Stimulated activated CD8-positive, alpha-beta memory T cell treated with anti-CD3 and anti-CD28 coated beads, Interleukin-12 subunit alpha, Interleukin-12 subunit beta, amount 100 ng/mL, for 1 hour (primary cell): Measurements from ENCODE around the gene PDXK.
A peak's percentile ranks its signal among the peaks of the same experiment; 100 is the strongest.

Experiments used
- DNase-seq: peaks from one replicate; pipeline ENCODE4 v3.0.0-alpha.2; 2020; ENCODE audit warnings: low read depth

Gene PDXK

DNA sequence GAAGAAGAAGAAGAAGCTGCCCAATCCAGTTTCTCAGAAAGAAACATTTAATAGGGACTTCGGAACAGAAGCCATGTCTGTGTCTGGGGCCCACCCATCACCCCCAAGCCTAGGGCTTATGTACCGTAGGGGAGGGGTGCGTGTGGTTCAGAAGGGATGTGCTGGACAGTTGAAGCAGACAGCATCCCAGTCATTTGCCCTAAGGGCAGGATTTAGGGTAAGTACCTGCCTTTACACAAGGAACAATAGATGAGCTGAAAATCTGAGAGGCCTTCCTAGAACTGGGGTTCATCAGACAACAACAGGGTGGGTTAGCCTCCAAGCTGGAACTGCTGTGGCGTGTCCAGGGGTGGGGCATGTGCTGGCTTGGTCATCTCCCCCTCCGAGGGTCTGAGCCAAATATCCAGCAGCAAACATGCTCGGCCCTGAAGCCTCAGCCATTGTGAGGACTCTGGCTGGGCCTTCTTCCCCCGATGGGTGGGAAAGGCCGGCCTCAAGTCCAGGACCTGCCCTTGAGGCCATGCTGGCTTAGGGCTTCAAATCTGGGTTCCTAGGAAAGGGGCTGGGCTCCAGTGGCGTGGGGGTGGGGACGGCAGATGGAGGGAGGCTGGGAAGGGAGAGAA lies 45.1 kb downstream of the PDXK start:
- DNase-seq, result no peak

DNA sequence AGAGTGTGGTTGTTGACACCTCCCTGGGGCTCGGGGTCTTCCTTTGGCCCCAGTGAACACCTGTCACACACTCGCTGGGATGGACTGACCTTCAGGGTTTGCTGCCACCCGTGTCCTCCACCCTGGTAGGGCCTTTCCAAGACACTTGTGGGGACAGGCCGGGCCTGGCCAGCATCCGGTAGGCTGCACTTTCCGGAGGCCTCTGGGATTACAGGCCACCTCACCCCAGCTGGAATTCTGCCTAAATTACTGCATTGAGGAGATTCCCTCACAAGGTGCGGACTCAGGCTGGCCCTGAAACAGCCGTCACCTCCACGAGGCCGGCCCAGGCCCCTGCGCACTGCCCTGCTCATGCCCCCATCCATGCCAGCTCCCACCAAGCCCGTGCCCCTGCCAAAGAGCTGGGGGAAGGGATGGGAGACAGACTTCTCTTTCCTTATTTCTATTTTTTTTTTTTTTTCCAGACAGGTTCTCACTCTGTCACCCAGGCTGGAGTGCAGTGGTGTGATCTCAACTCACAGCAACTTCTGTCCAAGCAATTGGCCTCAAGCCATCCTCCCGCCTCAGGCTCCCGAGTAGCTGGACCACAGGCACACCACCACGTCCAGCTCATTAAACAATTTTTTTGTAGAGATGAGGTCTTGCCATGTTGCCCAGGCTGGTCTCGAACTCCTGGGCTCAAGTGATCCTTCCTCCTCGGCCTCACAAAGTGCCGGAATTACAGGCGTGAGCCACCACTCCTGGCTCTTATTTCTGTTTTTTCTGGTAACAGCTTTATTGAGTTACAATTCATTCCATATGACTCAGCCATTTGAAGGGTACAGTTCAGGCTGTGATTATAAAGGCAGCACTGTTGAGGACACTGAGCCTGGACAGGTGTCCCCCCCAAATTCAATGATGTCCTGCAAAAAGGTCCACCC lies 45.9 kb downstream of the PDXK start:
- DNase-seq, result no peak

DNA sequence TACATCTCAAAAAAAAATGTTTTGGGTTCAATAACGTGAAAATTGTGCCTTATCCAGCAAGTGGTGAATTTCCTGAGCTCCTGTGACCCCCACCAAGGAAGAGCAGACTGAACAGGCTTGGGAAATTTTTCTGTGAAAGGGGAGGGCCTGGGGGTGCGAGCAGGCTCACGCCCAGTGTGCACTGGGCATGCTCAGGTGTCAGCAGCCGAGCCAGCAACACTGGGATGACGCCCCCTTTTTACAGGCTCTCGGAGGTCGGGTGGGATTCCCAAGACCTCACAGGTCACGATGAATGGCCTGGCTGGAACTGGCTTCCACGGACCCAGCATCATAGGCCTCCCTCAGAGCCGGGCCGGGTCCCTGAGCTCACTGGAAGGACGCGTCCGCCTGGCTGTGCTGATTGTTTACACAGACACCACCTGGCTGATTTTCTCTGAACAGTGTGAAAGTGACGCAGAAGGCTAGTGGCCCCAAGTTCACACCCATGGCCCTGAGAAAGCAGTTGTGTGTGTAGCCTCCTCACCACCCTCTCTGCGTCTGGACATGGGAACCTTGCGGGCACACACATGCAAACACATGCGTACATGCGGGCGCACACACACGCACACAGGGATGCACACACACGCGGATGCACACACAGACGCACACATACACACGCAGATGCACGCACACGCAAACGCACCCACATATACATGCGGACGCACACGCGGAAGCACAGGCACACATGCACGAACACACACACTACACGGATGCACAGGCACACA lies 48.0 kb downstream of the PDXK start:
- DNase-seq, result no peak

DNA sequence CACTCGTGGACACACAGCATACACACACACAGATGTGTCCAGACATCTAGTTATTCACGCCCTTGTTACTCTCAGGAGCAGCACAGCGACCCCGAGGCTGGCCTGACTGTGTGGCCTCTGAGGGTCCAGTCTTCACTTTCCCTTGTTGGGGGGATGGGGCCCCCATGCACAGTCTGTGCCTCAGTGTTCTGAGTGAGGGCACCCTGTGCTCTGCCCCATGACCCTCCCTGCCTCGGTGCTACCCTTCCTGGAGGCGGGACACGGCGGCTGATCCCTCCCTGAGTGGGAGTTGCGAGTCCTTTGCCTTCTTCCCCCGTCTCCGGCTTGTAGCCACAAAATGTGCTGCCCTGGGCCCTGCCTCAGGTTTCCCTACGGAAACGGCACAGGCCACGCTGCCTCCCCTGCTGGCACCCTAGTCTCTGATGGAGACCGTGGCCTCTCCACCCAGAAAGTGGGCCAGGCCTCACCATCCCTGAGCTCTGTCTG lies 48.6 kb downstream of the PDXK start:
- no peak for DNase-seq

DNA sequence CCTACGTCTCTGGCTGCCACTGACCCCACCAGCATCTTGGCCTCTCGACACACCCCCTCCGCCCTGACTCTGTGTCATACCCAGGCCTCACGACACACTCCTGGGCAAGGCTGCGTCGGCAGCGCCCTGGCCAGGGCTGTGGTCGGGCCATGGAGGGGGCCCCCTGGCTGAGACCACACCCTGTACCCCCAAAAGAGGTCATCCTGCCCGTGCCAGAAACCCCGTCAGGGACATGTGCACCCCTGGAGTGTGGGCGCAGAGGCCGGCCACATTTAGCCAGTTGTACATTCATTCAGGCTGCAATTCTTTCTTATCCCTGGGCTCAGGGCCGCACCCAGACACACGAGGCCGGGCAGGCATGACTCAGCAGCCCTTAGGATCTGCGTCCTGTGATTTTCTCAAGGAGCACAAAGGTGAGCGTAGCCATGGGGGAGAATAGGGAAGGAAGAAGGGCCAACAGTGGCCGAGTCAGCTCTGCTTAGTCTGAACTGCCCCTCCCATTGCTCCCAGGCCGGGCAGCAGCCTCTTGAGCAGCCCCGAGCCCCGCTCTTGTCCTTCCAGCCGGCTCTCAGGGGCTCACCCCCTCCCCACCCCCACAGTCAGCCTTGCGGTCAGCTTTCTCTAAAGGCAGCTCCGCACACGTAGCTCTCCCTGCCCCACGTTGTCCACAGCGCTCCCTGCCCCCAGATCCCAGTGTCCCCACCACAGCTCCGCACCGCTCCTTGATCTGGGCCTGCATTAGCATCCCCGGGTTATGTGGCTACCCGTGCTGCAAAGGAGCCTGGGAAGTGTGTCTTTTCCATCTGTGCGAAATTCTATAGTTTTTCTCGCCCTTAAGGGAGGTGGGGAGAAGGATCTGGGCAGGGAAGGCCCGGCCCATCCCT lies 49.3 kb downstream of the PDXK start:
- no peak for DNase-seq

DNA sequence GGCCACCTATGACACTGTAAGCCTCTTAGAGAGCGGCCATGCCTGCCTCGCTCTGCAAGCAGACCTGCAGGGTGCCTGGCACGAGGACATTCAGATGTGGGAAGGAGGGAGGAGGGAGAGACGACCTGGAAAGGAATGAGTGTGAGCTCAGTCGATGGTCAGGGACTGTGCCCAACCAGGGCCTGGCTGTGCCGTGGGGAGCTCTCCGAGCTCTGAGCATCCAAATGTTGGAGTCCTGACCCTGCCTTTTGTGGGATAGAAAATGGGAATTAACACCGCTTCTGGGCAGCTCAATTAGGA lies 49.9 kb downstream of the PDXK start:
- no peak for DNase-seq

DNA sequence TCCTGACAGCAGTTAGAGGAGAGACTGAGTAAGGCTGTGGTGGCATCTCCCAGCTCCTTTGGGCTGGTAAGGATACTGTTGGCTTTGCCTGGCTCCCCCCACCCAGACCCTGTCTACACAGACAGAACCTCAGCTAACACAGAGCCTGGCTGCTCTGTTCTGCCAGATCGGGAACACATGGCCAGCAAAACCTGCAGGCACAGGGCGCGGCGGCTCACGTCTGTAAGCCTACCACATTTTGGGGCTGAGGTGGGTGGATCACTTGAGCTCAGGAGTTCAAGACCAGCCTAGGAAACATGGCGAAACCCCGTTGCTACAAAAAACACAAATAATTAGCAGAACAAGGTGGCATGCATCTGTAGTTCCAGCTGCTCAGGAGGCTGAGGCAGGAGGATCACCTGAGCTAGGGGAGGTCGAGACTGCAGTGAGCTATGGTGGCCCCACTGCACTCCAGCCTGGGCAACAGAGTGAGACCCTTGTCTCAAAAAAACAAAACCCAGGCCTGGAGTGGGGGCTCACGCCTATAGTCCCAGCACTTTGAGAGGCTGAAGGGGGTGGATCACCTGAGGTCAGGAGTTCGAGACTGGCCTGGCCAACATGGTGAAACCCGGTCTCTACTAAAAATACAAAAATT lies 50.5 kb downstream of the PDXK start:
- DNase-seq, result no peak

DNA sequence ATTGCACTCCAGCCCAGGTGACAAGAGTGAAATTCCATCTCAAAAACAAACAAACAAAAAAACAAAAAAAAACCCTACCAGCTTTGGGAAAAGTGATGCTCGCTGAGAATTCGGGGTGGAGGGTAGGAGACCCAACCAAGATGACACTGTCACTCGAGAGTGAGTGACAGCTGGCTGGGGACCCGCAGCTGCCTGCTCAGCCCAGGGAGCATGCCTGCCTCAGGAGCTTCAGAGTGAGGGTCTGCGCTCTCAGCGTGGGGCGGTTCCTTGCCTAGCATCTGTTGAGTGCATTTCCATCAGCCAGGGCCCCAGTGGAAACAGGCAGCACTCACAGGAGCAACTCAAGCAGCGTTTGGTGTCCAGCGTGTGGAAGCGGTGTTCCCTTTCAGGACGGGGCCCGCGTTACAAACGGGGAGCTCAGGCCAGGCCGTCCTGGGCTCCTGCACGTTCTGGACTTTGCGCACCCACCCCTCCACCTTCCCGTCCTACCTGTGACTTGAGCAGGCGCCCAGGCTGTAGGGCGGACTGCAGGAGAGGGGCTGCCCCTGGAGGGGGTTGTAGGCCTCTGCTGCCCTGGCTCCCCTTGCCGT lies 51.2 kb downstream of the PDXK start:
- DNase-seq, result no peak

DNA sequence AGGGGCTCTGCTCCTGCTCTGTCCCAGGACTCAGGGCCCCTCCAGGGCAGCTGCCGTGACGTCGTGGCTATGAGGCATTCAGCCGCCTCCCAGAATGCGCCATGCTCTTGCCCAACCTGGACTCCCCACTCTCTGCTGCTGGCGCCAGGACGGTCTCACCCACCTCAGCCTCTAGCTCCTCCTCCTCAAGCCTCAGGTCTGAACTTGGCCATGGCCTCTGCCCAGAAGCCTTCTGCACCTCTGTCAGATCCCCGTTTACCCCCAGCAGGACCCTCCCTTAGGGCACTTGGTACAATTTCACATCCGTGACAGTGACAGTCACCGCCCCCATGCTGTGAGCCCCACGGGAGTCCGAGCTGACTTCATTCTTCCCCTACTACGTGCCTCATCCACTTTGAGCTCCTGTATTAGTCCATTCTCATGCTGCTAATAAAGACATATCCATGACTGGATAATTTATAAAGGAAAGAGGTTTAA lies 52.3 kb downstream of the PDXK start:
- no peak for DNase-seq

DNA sequence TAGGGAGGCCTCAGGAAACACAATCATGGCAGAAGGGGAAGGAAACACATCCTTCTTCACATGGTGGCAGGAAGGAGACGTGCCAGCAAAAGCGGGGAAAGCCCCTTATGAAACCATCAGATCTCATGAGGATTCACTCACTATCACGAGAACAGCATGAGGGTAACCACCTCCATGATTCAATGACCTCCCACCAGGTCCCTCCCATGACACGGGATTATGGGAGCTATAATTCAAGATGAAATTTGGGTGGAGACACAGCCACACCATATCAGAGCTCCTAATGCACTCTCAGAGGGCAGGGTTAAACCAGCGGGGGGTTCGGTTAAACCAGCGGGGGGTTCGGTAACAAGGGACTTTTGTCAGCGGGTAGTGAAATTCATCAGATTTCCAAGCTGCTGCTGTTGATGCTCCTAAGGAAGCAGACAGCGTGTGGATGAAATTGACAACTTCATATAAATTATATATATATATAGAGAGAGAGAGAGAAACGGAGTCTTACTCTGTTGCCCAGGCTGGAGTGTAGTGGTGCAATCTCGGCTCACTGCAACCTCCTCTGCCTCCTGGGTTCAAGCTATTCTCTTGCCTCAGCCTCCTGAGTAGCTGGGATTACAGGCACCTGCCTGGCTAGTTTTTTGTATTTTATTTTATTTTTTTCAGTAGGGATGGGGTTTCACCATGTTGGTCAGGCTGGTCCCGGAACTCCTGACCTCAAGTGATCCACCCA lies 52.9 kb downstream of the PDXK start:
- DNase-seq, result no peak

DNA sequence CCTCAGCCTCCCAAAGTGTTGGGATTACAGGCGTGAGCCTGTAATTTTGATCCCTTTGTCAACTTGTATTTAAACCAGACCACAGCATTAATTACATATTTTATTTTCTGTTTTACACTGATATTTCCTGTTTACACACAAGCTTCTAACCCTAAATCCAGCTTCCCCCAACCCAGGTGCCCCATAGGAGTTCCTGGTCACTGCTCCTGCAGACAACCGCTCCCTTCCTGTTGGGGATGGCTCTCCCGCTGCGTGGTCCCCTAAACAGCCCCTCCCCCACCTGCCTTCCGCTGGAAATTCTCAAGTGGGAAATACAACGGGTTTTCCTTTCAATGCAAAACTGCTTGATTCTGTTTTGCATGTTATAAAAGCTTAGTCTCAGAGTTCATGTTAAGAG lies 53.5 kb downstream of the PDXK start:
- DNase-seq, result no peak

DNA sequence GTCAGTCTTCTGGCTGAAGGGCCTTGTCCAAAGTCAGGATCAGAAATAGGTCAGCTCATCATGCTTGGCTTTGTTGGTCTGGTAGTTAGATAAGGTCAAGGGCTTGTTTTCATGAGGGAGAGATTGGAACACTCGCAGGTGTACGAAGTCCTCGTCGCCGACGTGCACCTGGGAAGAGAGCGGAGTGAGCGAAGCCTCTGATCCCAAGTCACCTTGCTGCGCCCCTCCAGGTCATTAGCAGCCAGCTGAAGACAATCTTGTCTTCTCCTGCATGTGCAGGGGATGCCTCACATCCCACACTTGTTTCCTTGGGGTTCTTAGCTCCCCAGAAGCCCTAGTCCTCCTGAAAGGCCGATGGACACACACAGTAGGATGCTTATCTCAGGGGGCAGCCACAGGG lies 55.2 kb downstream of the PDXK start:
- no peak for DNase-seq

DNA sequence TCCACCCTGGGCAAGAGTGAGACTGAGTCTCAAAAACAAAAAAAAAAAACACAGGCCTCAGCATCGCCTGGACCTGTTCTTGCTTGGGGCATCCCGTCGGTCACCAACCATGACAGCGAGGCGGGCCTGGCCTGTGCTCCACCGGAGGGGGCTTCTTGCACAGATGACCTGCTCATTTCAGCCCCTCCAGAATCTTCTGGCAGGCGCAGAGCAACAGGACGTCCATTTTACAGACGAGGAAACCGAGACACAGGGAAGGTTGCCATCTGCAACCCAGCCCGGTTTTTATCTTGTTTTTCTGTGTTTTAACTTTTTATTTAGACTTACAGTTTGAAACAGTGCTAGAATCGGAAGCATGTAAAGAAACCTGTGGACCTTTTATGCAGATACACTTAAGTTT lies 56.3 kb downstream of the PDXK start:
- no peak for DNase-seq

DNA sequence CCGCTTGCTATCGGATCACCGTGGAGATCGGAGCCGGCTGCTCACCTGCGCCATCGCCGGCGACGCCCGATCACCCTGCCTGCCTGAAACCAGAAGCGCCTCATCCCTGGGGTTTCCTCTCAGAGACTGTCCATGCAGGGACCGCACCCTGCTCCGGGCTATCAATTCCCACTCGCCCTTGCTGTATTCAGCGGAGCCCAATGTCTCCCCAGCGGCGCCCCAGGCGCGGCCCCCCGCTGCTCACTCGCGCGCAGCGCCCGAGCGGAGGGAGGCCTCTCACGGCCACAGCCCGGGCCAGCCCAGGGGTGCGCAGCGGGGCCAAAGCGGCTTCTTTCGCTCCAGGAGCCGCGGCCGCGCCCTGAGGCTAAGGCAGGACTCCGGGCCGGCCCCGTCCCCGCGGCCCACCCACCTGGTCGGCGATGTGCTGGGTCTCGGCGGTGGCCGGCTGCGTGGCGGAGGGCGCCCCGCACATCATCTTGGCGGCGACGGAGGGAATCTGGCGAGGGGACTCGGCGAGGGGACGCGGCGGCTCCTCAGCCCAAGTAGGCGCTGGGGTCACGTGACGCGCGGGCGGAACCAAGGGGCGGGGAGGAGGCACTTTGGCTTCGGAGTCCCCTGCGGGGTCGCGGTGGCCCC lies 57.0 kb downstream of the PDXK start, which contains the start of gene CSTB:
CSTB (minus strand) TSS at position 514 of the 636 bp plus-strand sequence; CDS start at position 475, 39 bp downstream.
- peak; percentile 76 for DNase-seq

DNA sequence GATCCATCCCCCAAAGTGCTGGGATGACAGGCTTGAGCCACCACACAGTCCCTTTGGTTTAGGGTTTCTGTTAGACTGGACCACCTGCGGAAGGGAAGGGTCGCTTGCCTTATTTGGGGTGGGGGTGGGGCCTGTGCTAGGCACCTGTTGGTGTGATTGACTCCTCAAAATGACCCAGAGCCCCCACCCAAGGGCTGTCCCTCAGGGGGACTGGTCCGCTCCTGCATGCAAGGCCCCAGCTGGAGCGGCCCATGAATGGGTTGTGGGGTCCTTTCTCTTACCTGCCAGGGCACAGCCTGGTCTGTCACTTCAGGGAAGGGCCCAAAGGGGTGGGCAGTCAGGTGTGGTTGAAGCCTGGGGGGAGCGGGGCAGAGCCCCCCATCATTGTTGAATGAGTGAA lies 59.0 kb downstream of the PDXK start:
- DNase-seq, result no peak

DNA sequence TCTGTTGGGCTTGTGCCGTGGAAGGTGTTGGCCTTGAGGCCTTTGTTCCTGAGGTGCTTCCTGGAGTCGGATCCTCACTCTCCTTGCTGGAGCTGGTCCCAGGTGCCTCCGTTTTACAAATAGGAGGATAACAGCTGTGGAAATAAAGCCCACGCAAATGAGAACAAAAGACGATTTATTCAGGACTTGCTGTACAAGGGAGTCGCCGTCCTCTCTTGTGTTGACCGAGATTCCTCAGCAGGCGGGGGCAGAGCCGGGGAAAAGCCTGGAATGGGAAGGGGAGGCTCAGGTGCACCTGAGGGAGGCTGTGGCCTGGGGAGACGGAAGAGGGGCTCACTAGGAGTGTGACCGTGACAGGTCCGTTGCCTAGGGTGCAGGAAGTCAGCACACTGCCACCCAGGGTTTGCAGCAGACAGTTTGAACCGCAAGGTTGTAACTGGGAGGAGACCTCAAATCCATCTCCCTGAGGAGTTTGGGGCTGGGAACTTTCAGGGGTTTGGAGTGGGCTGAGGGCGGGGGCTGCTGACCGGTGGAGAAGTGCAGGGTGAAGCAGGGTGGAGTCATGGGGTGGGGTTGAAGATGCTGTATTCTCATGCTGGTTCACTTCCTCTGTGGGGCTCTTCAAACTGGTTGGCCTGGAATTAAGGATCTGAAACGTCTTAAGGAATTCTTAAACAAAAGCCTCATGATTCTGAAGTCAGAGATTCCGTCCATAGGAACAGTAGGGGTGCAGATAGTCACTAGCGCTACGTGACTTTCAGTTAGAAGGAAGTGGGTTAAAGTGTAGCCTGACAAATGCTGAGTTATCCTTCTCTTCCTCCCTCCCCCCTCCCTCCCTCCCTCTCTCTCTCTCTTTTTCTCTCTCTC lies 59.8 kb downstream of the PDXK start:
- DNase-seq, result no peak

DNA sequence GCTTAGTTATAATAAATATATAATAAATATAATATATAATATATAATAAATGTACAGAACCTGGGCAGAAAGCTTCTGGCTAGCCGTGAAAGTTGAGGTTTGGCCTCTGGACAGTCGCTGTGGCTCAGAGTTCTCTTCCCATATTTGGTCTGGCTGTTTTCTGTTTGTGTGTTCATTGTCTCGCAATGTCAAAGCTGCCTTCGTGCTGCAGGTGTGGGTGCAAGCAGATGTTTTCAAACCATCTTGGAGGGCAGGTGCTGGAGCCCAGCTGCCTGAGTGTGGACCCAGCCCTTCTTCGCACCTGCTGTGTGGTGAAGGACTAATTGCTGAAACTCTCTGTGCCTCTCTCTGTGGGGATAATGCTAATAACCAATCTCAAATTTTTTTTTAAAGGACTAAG lies 60.7 kb downstream of the PDXK start:
- DNase-seq, result no peak

DNA sequence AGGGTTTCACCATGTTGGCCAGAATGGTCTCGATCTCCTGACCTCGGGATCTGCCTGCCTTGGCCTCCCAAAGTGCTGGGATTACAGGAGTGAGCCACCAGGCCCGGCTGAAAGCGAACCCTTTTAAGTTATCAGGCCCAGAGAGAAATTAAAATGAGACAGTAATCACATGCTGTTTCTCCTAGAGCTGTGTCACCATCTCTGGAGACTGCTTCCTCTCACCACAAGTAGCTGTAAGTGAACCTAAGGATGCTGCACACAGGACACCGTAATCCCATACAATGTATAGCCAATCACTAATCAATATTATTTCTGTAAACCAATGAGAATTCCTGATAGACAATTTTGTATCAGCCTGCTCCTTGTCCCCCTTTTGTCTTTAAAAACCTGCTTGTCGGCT lies 62.9 kb downstream of the PDXK start:
- DNase-seq, result no peak
